Measurements from ENCODE around the gene FAM240A. TPM values are rescaled to one million over a fixed set of nuclear protein-coding genes. Genes with fewer than 3 reads are reported as not detected.

The FAM240A gene
- not detected for total RNA-seq
- not detected for polyA plus RNA-seq
- total RNA-seq, result not detected

DNA sequence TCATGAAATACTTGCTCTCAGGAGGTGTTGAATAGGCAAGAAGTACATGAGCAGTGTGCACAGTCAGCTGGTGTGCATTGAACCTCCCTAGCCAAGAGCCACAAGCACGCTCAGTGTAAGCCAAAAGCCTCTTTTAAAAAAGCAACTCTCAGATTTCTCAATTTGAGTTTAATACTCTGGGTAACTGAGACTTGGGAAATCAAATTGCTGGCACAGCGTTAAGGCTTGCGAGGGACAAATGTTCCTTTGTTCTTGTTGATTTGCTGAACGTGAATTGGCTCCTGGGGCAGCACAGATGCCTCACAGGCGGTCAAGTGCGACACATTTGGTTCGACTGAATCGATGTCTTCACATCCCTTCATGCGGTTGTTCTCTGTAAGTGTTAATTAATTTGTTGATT is at the start of gene FAM240A:
FAM240A (plus strand) TSS at position 202 of the 400 bp plus-strand sequence; CDS start at position 361, 159 bp downstream.
- no peaks in the 10 kb centered on the region for H3K36me3 Mint-ChIP-seq
- intact Hi-C loops (cut with micrococcal nuclease), result no loop called here
- no peak within 1 kb of the TSS for H3K4me3 Mint-ChIP-seq
- ATAC-seq, result no peak
- DNase-seq, result no peak
- H3K27ac Mint-ChIP-seq, result no peak within 1 kb of the TSS
- POLR2A ChIA-PET, result no interaction called here
- Histone ChIP-seq H3K4me3 (ENCODE audit: low read length) (no peak within 1 kb of the TSS), H3K27me3 (ENCODE audit: control insufficient read depth in 2 of 2, insufficient read depth in 2 of 2, low read length in 2 of 2) (no peaks in the 10 kb centered on the region), H3K27ac (ENCODE audit: low read depth, low read length) (no peak within 1 kb of the TSS), H3K9me3 (ENCODE audit: control insufficient read depth in 2 of 3, low read length in 3 of 3) (no peaks in the 10 kb centered on the region), H3K36me3 (ENCODE audit: control insufficient read depth in 2 of 3, insufficient read depth in 3 of 3, low read length in 3 of 3) (no peaks in the 10 kb centered on the region), H3K4me1 (ENCODE audit: control insufficient read depth in 2 of 2, insufficient read depth in 2 of 2, low read length in 2 of 2) (no peaks in the 10 kb centered on the region)
- peaks cover 0 to 3% (median 0%) of the 10 kb centered on the region in 7 donors for H3K4me1 Mint-ChIP-seq
- H3K9me3 Mint-ChIP-seq, result no peaks in the 10 kb centered on the region
- CTCF ChIA-PET, result no interaction called here
- H3K27me3 Mint-ChIP-seq, result peaks cover 0 to 43% (median 12%) of the 10 kb centered on the region in 5 donors

DNA sequence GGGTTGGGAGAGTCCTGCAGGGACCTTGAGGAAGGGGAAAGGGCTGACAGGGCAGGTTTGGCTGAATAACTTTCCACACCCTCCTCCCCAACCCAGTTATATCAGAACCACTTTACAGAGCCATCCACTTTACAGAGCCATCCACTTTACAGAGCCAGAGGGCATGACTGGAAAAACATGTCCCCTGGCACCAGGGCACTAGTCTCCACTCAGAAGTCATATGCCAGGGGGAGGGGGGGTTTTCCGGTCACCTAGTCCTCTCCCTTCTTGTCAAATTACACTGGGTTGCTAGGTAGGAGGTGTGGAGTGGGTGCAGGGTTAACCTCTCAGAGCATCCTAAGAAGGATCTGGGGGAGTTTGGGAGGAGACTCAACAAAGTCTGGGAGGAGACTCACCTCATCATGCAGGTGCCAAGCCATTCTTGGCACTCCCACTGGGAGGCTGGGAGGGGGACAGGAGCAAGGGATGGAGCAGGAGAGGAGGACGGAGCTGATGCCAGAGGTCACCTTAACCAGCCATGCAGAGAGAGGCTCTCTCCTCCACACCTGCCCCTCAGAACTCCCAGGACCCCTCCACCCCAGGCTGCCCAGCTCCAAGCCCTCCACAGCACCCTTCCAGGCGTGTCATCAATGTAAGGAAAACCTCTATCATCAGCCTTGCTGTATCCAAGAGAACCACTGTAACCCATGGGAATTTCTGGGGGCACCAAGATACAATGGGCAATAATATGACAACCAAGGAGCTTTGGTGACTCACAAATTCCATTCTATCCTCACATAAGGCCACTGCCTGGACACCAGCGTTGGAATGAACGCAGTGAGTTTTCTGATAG is 47.9 kb upstream of the FAM240A start:
- ChIA-PET POLR2A (no interaction called here), CTCF (interaction anchor here (0.7 to 1.4 kb wide), 3 partner anchors 75 to 851 kb away, joined by 3 to 6 read pairs (median 3); no protein-coding TSS in a partner anchor)

DNA sequence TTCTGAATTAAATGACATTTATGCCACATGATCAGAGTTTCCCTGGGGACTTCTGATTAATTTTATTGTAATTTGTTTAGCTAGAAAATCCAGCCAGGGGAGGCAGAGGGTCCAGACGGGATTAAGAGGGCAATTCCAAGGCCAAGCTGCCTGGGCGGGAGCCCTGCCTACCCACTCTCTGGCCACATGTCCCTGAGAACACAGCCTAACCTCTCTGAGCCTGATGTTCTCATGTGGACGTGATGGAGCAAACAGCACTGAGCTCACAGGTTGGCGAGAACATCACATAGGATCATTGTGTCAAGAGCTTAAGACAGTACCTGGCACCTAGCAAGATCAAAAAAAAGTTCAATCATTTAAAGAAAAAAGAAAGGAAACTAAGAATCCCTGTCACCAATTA is 47.2 kb upstream of the FAM240A start:
- Histone ChIP-seq H3K9me3 (ENCODE audit: control insufficient read depth in 2 of 3, low read length in 3 of 3) (no peaks in the 10 kb centered on the region), H3K36me3 (ENCODE audit: control insufficient read depth in 2 of 3, insufficient read depth in 3 of 3, low read length in 3 of 3) (no peaks in the 10 kb centered on the region), H3K27ac (ENCODE audit: low read depth, low read length) (no peak overlapping the region), H3K4me1 (ENCODE audit: control insufficient read depth in 2 of 2, insufficient read depth in 2 of 2, low read length in 2 of 2) (peaks cover 0 to 11% of the 10 kb centered on the region in 2 donors), H3K27me3 (ENCODE audit: control insufficient read depth in 2 of 2, insufficient read depth in 2 of 2, low read length in 2 of 2) (no peaks in the 10 kb centered on the region), H3K4me3 (ENCODE audit: low read length) (no peak overlapping the region)
- Mint-ChIP-seq H3K4me1 (peaks cover 8 to 18% (median 15%) of the 10 kb centered on the region in 7 donors), H3K27ac (peak overlapping the region in 2 of 9 donors; percentile 37 to 64), H3K4me3 (peak overlapping the region; percentile 72 to 86 (median 78)), H3K36me3 (peaks cover 0 to 3% (median 0%) of the 10 kb centered on the region in 5 donors), H3K9me3 (peaks cover 0 to 2% (median 0%) of the 10 kb centered on the region in 11 donors), H3K27me3 (peaks cover 15 to 65% (median 24%) of the 10 kb centered on the region in 5 donors)
- CTCF ChIA-PET, result interaction anchor here (0.7 to 1.4 kb wide), 3 partner anchors 76 to 851 kb away, joined by 3 to 6 read pairs (median 3); no protein-coding TSS in a partner anchor
- ATAC-seq (no peak), DNase-seq (no peak)
- POLR2A ChIA-PET, result interaction anchor here (1.1 kb wide), 1 partner anchor 74 kb away, joined by 3 read pairs; no protein-coding TSS in a partner anchor
- intact Hi-C loops (cut with micrococcal nuclease), result no loop called here

More for the DNA sequence above, 47.9 kb upstream of the FAM240A start:
- H3K27ac Mint-ChIP-seq, result peak overlapping the region in 1 of 9 donors; percentile 79
- DNase-seq (no peak), ATAC-seq (no peak)
- H3K27me3 Mint-ChIP-seq, result peaks cover 15 to 65% (median 24%) of the 10 kb centered on the region in 5 donors
- Histone ChIP-seq H3K27me3 (ENCODE audit: control insufficient read depth in 2 of 2, insufficient read depth in 2 of 2, low read length in 2 of 2) (no peaks in the 10 kb centered on the region), H3K4me1 (ENCODE audit: control insufficient read depth in 2 of 2, insufficient read depth in 2 of 2, low read length in 2 of 2) (peaks cover 0 to 11% of the 10 kb centered on the region in 2 donors), H3K9me3 (ENCODE audit: control insufficient read depth in 2 of 3, low read length in 3 of 3) (no peaks in the 10 kb centered on the region), H3K4me3 (ENCODE audit: low read length) (no peak overlapping the region), H3K27ac (ENCODE audit: low read depth, low read length) (no peak overlapping the region), H3K36me3 (ENCODE audit: control insufficient read depth in 2 of 3, insufficient read depth in 3 of 3, low read length in 3 of 3) (no peaks in the 10 kb centered on the region)
- H3K9me3 Mint-ChIP-seq, result peaks cover 0 to 2% (median 0%) of the 10 kb centered on the region in 11 donors
- H3K4me3 Mint-ChIP-seq, result peak overlapping the region in 4 of 10 donors; percentile 37 to 74 (median 56)
- intact Hi-C loops (cut with micrococcal nuclease), result no loop called here
- H3K36me3 Mint-ChIP-seq, result peaks cover 0 to 3% (median 0%) of the 10 kb centered on the region in 5 donors
- H3K4me1 Mint-ChIP-seq, result peaks cover 8 to 18% (median 15%) of the 10 kb centered on the region in 7 donors

DNA sequence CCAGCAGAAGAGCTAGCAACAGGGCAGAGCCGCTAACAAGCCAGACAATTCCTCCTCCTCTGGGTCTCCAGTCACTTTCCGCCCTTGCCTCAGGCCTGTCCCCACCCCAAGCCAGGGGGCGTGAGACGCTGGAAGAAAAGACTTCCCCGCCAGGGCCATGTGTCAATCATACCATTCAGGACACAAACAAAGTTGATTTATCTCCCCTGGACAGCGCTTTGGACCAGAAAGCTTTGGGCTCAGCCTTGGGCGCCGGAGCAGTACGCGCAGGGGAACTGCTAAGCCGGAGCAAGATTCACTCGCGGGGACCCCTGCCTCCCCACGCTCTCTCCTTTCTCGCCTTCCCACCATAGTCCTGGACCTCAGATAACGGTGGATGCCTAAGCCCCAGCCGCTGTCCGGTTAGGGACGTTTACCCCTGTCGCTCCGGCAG is 46.7 kb upstream of the FAM240A start:
- H3K27me3 Mint-ChIP-seq, result peaks cover 15 to 66% (median 30%) of the 10 kb centered on the region in 5 donors
- no peak overlapping the region for H3K27ac ChIP-seq (ENCODE audit: low read depth, low read length)
- no peaks in the 10 kb centered on the region for H3K9me3 ChIP-seq (ENCODE audit: control insufficient read depth in 2 of 3, low read length in 3 of 3)
- H3K4me3 Mint-ChIP-seq, result peak overlapping the region; percentile 72 to 86 (median 78)
- H3K9me3 Mint-ChIP-seq, result peaks cover 0 to 3% (median 0%) of the 10 kb centered on the region in 11 donors
- ChIA-PET CTCF (interaction anchor here (1.4 kb wide), 2 partner anchors 76 to 77 kb away, joined by 3 to 6 read pairs; no protein-coding TSS in a partner anchor), POLR2A (interaction anchor here (1.1 kb wide), 1 partner anchor 75 kb away, joined by 3 read pairs; no protein-coding TSS in a partner anchor)
- intact Hi-C loops (cut with micrococcal nuclease), result loop anchor here in 1 of 2 donors (2.0 kb wide), 1 partner anchor 77 kb away; no protein-coding TSS in a partner anchor
- DNase-seq (peak in 3 of 9 donors; percentile 5 to 15 (median 15)), ATAC-seq (peak; percentile 40)
- H3K4me1 ChIP-seq (ENCODE audit: control insufficient read depth in 2 of 2, insufficient read depth in 2 of 2, low read length in 2 of 2), result peaks cover 0 to 11% of the 10 kb centered on the region in 2 donors
- H3K4me1 Mint-ChIP-seq, result peaks cover 8 to 18% (median 15%) of the 10 kb centered on the region in 7 donors
- H3K27me3 ChIP-seq (ENCODE audit: control insufficient read depth in 2 of 2, insufficient read depth in 2 of 2, low read length in 2 of 2), result no peaks in the 10 kb centered on the region
- H3K36me3 Mint-ChIP-seq, result peaks cover 0 to 3% (median 0%) of the 10 kb centered on the region in 5 donors
- H3K27ac Mint-ChIP-seq, result peak overlapping the region in 3 of 9 donors; percentile 4 to 64 (median 37)
- H3K36me3 ChIP-seq (ENCODE audit: control insufficient read depth in 2 of 3, insufficient read depth in 3 of 3, low read length in 3 of 3), result no peaks in the 10 kb centered on the region
- H3K4me3 ChIP-seq (ENCODE audit: low read length), result peak overlapping the region; percentile 47

DNA sequence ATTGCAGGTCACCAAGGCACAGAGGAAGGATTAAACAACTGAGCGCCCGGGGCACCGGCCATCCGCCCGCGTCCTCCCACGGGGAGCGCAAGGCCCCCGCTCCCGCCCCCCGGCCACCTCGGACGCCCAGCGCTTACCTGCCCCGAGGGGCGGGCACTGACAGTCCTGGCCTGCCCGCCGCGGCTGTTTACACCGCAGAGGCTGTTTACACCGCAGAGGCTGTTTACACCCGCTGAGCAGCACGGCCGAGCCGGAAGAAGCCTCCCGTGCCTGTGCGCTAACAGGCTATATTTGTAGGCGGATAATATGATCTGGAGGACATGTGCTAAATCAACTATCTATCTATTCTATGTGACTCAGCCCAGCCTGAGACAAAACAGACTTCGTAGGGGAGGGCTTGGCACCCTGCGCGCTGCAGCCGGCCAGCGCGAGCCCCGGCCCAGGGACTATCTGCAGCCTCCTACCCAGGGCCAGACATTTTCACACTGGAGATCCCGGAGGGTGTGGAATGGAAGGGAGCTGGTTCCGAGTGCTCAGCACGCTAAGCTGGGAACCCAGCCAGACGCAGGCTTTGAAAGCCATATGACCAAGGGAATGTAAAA is 46.2 kb upstream of the FAM240A start, which contains the start of gene LRRC2:
LRRC2 (minus strand) TSS at position 263 of the 602 bp plus-strand sequence. CDS start 14,711 bp downstream, outside the sequence.
- H3K36me3 Mint-ChIP-seq, result peaks cover 0 to 3% (median 0%) of the 10 kb centered on the region in 5 donors
- ATAC-seq, result peak; percentile 60
- no peaks in the 10 kb centered on the region for H3K36me3 ChIP-seq (ENCODE audit: control insufficient read depth in 2 of 3, insufficient read depth in 3 of 3, low read length in 3 of 3)
- intact Hi-C loops (cut with micrococcal nuclease), result loop anchor here in 1 of 2 donors (2.0 kb wide), 1 partner anchor 77 kb away; no protein-coding TSS in a partner anchor
- peaks cover 15 to 62% (median 30%) of the 10 kb centered on the region in 5 donors for H3K27me3 Mint-ChIP-seq
- H3K9me3 Mint-ChIP-seq, result peaks cover 0 to 3% (median 0%) of the 10 kb centered on the region in 11 donors
- no peak within 1 kb of the TSS for H3K27ac ChIP-seq (ENCODE audit: low read depth, low read length)
- peaks cover 8 to 18% (median 15%) of the 10 kb centered on the region in 7 donors for H3K4me1 Mint-ChIP-seq
- H3K27me3 ChIP-seq (ENCODE audit: control insufficient read depth in 2 of 2, insufficient read depth in 2 of 2, low read length in 2 of 2), result no peaks in the 10 kb centered on the region
- H3K27ac Mint-ChIP-seq, result peak within 1 kb of the TSS in 4 of 9 donors; percentile 4 to 68 (median 50)
- peaks cover 0 to 11% of the 10 kb centered on the region in 2 donors for H3K4me1 ChIP-seq (ENCODE audit: control insufficient read depth in 2 of 2, insufficient read depth in 2 of 2, low read length in 2 of 2)
- ChIA-PET POLR2A (interaction anchor here (0.6 to 1.1 kb wide), 2 partner anchors 74 to 76 kb away, joined by 3 read pairs; no protein-coding TSS in a partner anchor), CTCF (interaction anchor here (1.4 kb wide), 1 partner anchor 77 kb away, joined by 6 read pairs; no protein-coding TSS in a partner anchor)
- H3K4me3 Mint-ChIP-seq, result peak within 1 kb of the TSS; percentile 72 to 86 (median 78)
- H3K4me3 ChIP-seq (ENCODE audit: low read length), result peak within 1 kb of the TSS; percentile 47
- DNase-seq, result peak in 6 of 9 donors; percentile 12 to 29 (median 25)
- no peaks in the 10 kb centered on the region for H3K9me3 ChIP-seq (ENCODE audit: control insufficient read depth in 2 of 3, low read length in 3 of 3)

DNA sequence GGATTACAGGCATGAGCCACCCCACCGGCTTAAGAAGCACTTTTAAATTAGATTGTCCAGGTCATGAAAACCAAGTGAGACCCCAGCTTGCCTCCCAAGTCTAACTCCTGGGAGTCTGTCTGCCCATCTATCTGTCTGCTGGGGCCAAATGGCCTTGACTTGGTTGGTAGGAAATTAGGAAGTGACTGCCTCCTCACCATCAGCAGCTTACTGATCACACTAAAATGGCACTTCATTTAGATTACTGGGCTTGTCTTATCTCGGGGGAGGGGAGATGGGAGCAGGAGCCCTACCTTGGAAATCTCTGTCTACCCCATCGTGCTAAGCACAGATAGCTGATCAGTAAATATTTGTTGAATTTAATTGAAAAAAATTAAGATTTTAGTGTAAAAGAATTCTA is 40.6 kb upstream of the FAM240A start:
- H3K4me1 ChIP-seq (ENCODE audit: control insufficient read depth in 2 of 2, insufficient read depth in 2 of 2, low read length in 2 of 2), result no peaks in the 10 kb centered on the region
- Mint-ChIP-seq H3K9me3 (peaks cover 0 to 3% (median 0%) of the 10 kb centered on the region in 11 donors), H3K27ac (no peak overlapping the region), H3K27me3 (peaks cover 0 to 31% (median 8%) of the 10 kb centered on the region in 5 donors), H3K4me1 (no peaks in the 10 kb centered on the region), H3K4me3 (no peak overlapping the region), H3K36me3 (no peaks in the 10 kb centered on the region)
- no peaks in the 10 kb centered on the region for H3K9me3 ChIP-seq (ENCODE audit: control insufficient read depth in 2 of 3, low read length in 3 of 3)
- intact Hi-C loops (cut with micrococcal nuclease), result no loop called here
- no peak overlapping the region for H3K27ac ChIP-seq (ENCODE audit: low read depth, low read length)
- H3K27me3 ChIP-seq (ENCODE audit: control insufficient read depth in 2 of 2, insufficient read depth in 2 of 2, low read length in 2 of 2), result no peaks in the 10 kb centered on the region
- H3K4me3 ChIP-seq (ENCODE audit: low read length), result no peak overlapping the region
- no peak for DNase-seq
- ChIA-PET CTCF (no interaction called here), POLR2A (no interaction called here)
- H3K36me3 ChIP-seq (ENCODE audit: control insufficient read depth in 2 of 3, insufficient read depth in 3 of 3, low read length in 3 of 3), result no peaks in the 10 kb centered on the region
- no peak for ATAC-seq
